Activated T-helper 1 cell treated with anti-CD3 and anti-CD28 coated beads, Interleukin-2, amount 50 U/mL, for 16 hours (primary cell): Measurements from ENCODE around the gene TSSC4.

Source experiments
- DNase-seq, 2 donors: peaks; one replicate each; pipeline ENCODE4 v3.0.0-alpha.2; 2020; ENCODE audit warnings: low read depth in 1 of 2, low spot score in 1 of 2

Gene TSSC4

DNA sequence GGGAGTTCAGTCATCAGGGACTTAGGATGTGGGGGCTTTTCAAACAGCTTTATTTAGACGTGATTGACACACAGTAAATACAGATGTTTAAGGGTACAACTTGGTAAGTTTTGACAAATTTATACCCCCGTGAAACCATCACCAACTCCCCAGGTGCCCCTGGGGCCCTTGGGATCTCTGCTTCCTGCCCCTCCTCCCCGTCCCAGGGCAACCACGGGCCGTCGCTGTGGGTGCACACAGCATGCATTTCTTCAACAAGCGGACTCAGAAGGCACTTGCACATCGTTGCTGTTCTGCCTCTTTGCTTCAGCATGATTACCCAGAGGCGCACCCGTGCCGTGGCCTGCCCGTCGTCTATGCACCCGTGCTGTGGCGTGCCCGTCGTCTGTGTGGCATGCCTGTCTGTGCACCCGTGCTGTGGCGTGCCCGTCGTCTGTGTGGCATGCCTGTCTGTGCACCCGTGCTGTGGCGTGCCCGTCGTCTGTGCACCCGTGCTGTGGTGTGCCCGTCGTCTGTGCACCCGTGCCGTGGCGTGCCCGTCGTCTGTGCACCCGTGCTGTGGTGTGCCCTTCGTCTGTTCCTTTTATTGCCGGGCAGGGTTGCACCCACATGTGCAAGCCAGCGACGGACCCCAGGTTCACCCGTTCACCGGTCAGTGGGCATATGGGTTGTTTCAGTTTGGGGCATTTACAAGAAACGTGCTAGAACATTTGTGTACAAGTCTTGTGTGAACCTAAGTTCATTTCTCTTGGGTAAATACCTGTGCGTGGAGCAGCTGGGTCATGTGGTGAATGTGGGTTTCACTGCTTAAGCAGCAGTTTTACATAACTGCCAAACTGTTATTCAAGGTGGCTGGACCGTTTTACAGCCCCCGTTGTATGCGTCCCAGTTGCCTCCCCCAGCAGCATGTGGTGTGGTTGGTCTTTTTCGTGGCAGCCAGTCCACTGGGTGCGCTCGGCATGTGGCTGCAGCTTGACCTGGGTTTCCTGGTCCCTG is 15.1 kb upstream of the TSSC4 start:
- no peak for DNase-seq

DNA sequence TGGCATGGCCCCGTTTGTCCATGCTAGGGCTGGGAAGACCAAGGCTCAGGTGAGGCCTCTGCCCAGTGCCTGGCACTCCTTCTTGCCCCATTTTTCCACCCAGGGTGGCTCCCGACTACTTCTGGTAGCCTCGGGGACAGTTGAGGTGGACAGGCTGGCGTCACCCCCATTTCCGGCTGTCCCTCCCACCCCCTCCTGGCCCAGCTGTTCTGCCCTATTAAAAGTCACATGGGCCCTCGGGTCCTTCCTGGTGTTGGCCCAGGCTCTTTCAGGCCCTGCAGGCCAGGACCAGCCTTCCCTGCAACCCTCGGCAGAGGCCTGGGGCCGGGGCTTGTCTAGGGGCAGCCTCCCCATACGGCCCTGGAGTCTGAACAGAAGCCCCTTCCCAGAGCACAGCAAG is 14.0 kb upstream of the TSSC4 start:
- DNase-seq = no peak

DNA sequence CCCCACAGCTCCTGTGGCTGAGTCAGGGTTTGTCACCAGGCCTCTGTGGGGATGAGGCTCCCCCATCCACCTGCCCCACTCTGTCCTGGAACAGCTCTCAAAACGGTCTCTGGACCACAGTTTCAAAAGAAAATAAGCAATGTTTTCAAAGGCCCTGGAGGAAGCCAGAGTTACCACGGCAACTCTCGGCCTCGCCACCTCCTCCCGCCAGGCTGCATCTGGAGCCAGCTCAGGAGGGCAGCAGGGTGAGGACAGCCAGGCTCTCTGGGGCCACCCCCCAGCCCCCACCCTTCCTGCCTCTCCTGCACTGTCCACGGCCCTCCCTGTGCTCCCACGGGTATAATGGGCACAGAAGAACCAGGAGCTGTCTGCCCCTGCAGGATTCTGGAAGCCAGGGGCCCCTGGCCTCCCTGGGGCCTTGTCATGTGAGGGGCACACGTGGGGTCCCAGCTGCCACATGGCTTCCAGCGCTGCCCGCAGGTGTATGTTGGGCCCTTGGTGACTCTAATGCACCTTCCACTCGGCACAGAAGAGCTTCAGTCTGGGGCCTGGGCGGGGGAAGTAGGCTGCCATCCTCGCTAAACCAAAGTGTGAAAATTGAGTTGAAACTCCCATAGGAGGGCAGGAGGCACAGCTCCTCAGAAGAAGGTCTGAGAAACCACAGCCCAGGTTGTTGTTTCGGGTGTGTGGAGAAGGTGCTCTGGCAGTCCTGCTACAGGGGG is 13.1 kb upstream of the TSSC4 start:
- DNase-seq = no peak

DNA sequence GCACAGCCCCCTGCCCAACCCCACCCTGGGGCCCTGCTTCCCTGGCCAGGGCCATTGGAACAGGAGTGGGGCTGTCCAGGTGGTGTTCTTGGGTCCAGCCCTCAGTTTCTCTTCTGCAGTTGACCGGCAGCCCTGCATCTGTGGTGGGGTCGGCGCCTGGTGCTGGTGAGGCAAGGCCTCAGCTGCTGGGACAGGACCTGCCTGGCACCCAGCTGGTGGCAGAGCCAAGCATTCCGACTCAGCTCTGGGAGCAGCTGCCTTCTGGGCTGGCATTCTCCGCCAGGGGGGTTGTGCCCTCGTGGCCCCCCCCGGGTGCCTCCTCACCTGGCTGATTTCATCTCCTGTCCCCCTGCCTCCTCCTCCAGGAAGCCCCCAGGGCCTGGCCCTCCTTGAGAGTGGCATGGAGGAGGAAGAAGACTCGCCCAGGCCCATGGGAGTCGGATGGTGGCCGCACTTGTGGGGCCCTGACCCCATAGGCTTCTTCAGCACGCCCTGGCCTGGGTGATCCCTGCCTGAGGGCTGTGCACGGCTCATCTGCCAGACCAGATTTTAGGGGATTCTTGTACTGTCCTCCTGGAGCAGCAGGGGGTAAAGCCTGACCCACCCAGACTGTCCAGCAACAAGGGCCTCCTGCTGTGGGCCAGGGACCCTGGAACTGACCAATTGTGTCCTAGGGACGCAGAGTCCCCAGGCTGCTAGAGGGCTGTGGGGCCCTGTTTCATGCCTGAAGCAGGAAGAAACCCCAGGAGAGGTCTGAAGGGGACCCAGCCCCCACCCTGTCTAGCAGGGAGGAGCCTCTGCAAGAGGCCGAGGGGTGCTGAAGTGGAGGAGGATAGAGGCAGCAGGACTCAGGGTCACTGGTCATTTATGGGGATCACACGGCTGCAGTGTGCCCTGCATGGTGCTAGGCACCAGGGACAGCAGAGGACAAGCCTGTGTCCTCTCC is 11.8 kb upstream of the TSSC4 start:
- DNase-seq = no peak

GRCh38 chr11:2389377-2390026 is 11.0 kb upstream of the TSSC4 start:
- no peak for DNase-seq

DNA sequence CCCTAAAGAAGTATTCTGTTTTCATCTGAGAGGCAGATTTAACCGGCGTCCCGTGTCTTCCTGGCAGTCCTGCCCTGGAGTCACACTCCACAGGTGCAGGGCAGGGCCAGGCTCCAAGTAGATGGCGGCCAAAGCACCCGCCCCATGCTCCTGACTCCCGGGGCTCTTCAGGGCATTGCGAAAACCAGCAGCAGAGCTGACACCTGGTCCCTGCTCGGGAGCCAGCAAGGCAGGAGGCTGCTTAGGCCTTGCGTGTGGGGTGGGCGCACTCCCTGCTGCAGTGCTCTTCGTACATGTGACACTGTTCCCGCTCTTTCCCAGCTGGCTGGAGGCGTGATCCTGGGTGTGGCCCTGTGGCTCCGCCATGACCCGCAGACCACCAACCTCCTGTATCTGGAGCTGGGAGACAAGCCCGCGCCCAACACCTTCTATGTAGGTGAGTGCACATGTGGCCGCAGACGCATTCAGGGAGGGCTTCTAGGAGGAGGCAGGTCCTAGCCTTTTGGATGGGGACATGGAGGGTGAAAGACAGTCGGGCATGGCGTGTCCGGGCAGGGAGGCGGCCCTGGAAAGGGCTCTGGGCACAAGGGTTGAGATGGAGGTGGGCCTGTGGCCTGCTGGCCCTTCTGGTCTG is 10.3 kb upstream of the TSSC4 start:
- DNase-seq = no peak

GRCh38 chr11:2390725-2391151 is 9.8 kb upstream of the TSSC4 start:
- no peak for DNase-seq

DNA sequence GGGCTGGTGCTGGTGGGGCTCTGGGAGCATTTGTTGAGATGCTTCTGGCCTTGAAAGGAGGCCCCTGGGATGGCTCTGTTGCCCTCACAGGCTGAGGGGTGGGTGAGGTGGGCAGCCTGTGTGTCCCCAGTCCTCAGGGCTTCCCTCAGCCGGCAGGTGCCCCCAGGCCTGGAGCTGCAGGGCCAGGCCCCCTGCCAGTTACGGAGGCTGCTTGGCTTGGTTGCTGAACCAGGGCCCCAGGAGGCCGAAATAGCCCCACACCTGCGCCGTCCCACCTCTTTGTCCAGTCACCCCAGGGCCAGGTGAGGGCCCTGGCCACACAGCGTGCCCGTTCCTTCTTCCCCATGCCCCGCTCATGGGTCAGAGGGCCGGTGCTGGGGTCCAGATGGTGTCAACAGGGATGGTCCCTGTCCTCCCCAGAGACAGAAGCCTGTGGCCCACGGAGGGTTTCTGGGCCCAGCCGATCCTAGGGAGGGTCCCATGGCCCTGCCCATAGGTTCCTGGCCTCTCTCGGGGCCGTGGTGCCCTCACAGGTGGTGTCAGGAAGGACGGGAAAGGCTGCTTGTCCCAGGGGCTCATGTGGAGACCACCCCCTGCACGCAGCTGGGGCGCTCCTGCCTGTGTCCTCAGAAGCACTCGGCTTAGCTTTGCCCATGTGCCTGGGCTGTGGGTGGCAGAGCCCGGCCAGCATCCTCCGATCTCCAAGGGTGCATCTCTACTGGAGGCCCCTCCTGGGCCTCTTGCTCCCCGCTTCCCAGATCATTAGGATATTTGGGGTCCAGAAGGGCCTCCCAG is 9.2 kb upstream of the TSSC4 start:
- no peak for DNase-seq

DNA sequence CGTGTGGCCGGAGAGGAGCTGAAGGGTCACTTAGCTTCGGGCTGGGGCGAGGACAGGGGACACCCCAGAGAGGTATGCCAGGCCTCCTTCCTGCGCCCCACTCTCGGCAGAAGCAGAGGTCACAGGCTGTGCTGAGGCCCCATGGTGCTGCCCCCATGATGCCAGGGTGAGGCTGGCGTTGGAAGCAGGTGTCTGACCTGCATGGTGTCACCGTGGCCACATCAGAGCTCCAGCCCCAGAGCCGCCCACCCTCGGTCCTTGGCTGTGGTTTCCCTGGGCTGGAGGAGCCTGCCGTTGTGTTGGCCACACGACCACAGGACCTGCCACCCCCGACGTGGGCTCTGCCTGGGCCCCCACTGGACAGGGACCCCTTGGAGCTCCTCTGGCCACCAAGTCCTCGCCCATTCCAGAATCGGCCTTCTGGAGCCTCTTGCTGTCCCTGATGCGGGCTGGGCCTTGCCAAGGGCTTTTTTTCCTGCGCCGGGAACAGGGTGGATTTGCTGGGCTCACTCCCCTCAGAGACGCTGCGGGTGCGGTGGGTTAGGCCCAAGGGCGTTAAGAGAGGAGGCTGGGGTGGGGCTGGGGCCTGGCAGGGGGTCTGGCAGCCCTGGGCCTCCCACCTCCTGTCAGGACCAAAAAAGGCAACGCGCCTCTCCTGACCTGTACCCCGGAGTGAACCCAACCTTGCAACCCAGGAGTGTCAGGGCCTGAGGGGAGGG is 8.2 kb upstream of the TSSC4 start:
- DNase-seq = no peak

GRCh38 chr11:2393111-2393868 is 7.3 kb upstream of the TSSC4 start:
- DNase-seq = no peak

- DNase-seq = no peak
Measured at GRCh38 chr11:2393941-2394817, 6.4 kb upstream of the TSSC4 start.

DNA sequence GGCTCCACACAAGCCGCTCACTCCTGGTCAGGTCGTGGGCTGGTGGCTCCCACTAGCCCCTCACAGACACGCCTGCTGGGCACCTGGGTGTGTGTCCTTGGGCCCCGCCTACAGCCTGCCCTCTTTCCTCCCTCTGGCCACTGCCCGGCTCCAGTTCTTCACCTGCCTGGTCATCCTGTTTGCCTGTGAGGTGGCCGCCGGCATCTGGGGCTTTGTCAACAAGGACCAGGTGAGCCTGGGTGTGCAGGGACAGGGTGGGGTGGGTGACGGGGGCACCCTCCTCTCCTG is 5.8 kb upstream of the TSSC4 start:
- no peak for DNase-seq

GRCh38 chr11:2395211-2395730 is 5.3 kb upstream of the TSSC4 start:
- no peak for DNase-seq

GRCh38 chr11:2395856-2396255 is 4.7 kb upstream of the TSSC4 start:
- no peak for DNase-seq

DNA sequence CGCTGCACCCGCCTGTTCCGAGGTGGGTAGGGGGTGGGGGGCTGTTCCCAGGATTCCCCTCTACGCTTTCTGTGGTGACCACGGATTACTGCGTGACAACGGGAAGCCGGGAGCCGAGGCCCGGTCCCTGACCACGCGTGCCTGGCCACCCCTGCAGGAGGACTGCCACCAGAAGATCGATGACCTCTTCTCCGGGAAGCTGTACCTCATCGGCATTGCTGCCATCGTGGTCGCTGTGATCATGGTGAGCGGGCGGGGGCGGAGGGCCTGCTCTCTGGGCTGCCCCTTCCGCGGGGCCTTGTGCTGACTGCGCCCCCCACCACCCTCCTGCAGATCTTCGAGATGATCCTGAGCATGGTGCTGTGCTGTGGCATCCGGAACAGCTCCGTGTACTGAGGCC is 4.1 kb upstream of the TSSC4 start:
- DNase-seq = no peak

- DNase-seq = no peak
Measured at GRCh38 chr11:2397005-2397404, 3.5 kb upstream of the TSSC4 start.
